Mucosa of gallbladder (tissue), 1 donor: ENCODE measurements around the gene GJB2. TPM values are rescaled to one million over a fixed set of nuclear protein-coding genes. Genes with fewer than 3 reads are reported as not detected.

Experiments
- DNase-seq: peaks from one replicate; pipeline ENCODE4 v3.0.0-alpha.2; 2020; ENCODE audit warnings: low spot score
- total RNA-seq: library from RNA; stranded (reverse); gene quantifications from one replicate; pipeline ENCODE4 v1.2.1, GENCODE V29; 2021
- donor health status: DM: no; HTN: no; CAD: no.

The GJB2 gene
- total RNA-seq, 1 donor from 2014 or later: 31.0 TPM

DNA sequence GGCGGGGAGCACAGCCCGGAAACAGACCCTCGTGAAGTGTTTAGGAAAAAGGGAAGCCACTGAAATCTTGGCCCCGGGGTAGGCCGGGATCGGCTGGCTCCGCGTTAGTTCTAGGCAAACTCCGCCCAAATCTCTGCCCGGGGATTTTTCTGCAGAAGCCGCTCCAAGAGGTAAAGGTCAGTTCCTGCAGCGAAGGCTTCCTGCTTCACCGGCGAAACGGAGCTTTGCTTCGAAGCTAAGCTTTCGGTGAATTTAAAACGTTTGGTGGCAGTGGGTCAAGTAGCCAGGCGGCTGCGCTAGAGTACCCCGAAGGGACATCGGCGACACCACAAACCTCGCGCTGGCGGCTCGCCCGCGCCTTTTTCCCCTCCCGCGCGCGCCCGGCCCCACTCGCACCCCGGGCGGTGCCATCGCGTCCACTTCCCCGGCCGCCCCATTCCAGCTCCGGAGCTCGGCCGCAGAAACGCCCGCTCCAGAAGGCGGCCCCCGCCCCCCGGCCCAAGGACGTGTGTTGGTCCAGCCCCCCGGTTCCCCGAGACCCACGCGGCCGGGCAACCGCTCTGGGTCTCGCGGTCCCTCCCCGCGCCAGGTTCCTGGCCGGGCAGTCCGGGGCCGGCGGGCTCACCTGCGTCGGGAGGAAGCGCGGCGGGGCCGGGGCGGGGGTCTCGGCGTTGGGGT is 441 bp downstream of the GJB2 start:
- DNase-seq: peak; percentile 37

DNA sequence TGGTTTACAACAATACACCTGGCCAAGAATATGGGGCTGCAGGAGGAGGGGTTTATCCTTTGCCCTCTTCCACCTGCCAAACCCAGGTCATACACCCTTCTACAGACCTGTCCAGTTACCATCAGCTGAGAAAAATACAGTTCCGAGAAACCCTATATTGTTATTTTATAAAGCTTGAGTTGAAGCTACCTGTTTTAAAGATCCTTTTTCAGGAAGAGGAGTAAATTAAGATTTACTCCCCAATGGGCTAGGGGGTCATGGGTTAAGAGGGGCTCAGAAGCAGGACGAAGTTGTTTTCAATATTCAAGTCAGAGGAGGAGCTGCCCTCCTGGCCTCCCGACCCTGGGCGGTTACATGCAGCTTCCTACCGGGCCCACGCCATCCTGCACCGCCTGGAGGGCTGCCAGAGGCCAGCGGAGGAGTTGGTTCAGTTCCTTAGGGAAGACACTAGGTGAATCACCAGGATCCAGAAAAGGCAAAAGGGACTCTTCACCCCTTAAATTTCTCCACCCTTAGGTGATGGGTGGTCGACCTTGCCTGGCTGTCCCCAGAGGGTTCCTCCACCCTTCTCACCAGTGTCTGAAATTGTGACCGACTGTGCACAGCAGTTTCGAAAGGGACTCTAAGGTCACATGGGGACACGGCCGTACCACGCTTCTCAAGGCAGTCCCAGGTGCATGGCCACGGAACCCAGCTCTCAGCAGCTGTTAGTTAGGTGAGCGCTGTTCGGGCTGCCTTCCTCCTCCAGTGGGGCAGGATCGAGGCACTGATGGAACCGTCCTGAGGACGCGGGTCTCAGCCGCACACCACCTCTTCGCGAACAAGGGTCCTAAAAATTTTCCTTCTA is 1.2 kb downstream of the GJB2 start:
- peak; percentile 51 for DNase-seq

DNA sequence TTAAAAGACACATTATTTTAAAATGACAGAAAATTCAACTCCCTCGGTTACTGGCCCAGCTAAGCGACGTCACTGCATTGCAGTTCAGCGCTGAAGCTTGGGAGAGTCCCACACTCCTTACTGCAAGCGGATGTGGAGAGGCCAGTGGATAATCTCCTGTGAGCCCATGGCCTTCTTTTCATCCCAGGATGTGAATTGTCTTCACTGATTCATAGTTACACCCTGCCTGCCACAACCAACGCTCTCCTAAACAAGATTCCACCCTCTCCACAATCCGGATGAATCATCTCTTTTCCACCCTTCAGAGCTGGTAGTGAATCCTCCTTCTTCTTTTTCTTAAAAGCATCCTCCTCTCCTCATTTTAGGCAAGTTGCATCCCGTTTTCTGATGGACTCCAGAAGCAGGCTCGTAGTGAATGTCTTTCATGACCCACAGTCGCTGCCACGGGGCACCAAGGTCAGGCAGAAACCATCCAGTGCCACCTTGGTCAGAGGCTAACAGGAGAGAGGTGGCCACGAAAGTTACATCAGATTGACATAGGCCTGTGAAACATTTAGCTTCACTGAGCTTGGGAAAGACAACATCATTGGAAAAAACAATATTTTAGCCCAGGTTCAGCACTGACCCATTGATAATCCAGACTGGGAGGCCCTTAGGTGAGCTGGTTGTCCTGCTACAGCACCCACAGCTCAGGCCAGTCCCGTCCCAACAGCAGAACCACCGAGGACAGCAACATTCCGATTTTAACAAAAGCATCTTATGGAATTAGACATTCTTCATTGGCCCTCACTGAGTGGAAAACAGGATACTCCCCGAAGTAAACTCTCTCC is 2.0 kb downstream of the GJB2 start:
- DNase-seq: no peak

DNA sequence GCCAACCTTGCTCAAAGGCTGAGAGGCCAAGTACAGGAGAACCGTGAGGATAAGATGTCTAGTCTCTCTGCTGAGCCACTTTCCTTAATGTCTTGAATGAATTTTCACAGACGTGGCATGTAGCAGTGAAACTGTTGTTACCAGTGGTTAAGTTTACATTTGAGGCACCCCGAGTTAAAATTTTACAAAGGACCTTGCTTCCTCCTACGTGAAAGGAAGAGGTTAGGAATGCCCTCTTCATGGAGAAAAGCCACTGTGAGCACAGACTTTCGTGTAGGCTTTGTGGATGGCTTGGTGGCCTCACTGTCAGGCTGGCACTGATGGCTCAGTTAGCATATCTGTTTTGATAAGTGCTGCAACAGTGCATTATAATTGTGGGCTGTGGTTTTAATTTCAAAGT is 2.7 kb downstream of the GJB2 start:
- no peak for DNase-seq

DNA sequence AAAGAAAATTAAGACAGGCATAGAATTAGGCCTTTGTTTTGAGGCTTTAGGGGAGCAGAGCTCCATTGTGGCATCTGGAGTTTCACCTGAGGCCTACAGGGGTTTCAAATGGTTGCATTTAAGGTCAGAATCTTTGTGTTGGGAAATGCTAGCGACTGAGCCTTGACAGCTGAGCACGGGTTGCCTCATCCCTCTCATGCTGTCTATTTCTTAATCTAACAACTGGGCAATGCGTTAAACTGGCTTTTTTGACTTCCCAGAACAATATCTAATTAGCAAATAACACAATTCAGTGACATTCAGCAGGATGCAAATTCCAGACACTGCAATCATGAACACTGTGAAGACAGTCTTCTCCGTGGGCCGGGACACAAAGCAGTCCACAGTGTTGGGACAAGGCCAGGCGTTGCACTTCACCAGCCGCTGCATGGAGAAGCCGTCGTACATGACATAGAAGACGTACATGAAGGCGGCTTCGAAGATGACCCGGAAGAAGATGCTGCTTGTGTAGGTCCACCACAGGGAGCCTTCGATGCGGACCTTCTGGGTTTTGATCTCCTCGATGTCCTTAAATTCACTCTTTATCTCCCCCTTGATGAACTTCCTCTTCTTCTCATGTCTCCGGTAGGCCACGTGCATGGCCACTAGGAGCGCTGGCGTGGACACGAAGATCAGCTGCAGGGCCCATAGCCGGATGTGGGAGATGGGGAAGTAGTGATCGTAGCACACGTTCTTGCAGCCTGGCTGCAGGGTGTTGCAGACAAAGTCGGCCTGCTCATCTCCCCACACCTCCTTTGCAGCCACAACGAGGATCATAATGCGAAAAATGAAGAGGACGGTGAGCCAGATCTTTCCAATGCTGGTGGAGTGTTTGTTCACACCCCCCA is 3.8 kb downstream of the GJB2 start:
- no peak for DNase-seq

DNA sequence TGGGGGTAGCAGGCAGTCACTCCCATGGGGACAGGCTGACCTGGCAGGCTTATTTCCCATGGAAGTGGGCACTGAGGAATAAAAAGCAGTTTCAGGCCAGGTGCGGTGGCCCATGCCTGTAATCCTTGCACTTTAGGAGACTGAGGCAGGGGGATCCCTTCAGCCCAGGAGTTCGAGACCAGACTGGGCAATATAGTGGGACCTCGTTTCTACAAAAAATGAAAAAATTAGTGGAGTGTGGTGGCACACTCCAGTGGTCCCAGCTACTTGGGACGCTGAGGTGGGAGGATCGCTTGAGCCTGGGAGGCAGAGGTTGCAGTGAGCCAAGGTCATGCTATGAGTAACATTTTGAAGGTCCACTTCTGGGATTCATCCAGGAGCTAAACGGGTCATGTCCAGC is 6.0 kb downstream of the GJB2 start:
- no peak for DNase-seq

DNA sequence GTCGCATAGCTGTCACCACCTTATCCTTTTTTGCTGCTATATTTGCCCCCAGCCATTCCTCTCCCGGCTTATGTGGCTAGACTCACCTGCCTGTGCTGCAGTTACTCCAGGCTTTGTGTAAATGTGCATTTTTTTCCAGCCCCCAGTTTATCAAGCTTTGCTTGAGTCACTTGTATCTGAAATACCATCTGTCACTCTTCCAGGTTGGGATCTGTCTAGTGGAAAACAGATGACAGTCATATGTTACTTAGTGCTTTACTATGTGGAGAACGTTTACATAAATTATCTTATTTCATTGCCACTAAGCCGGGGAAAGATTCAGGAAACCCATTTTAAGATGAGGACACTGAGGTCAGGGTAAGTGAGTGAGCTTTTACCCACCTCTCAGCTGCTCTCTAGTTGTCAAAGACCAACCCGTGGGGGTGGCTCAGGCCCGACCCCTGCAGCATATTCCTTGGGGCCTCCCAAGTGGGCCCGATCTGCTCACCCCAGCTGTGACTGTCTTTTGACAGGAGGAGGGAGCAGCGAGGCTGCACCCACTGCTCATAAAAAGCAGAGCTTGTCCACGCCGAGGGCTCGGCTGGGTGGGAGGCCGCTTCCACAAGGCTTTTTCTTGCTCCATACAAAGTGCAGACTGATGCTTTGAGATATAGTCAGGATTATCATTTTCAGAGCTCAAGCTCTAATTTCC is 7.2 kb downstream of the GJB2 start:
- DNase-seq: no peak

DNA sequence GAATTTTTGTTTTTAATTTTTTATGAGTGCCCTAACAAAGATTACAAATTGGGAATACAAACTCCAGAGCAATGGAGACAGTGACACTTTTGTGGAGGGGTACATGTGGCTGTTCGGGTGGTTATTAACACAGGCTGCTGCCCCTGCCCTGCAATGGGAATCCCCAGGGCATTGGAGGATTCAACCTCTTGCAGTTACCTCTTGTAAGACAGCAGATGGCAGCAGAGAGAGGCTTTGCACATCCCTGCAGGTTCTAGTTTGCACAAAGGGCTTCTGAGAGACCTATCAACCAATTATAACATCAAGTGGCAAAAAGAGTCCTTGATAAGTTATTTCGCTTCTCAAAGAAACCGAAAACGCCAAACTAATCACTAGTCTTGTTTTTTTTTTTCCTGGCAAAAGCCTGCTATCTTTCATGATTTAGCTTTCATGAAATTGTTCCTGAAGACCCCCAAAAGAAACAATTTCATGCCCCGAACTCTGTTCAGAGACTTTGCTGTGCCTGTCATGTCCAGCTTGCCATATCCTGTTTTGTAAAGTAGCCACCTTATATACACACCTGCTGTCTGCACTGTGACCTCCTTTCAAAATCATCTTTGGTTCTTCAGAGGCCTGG is 10.4 kb downstream of the GJB2 start:
- no peak for DNase-seq

DNA sequence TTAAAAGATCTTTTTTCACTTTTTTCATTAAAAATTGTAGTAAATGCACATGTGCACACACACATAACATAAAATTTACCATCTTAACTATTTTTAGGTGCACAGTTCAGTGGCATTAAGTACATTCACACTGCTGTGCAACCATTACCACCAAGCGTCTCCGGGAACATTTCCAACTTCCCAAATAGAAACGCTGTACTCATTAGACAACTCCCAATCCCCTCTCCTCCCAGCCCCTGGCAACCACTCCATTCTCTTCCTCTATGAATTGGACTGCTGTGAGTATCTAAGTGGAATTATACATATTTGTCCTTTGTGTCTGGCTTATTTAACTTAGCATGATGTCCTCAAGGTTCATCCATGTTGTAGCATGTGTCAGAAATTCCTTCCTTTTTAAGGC is 11.6 kb downstream of the GJB2 start:
- DNase-seq: no peak

DNA sequence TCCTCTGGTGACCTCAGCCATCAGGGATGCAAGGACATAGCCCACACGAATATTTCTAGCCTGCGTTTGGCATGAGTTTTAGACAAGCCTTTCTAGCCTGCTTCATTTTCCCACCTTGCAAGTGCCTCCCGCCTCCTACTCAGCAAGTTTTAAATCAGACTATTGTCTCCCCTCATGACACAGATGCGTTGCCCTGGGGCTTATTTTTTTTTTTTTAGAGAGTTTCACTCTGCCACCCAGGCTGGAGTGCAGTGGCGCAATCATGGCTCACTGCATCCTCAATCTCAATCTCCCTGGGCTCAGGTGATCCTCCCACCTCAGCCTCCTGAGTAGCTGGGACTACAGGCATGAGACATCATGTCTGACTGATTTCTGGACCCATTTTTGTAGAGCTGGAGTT is 14.6 kb downstream of the GJB2 start:
- no peak for DNase-seq

DNA sequence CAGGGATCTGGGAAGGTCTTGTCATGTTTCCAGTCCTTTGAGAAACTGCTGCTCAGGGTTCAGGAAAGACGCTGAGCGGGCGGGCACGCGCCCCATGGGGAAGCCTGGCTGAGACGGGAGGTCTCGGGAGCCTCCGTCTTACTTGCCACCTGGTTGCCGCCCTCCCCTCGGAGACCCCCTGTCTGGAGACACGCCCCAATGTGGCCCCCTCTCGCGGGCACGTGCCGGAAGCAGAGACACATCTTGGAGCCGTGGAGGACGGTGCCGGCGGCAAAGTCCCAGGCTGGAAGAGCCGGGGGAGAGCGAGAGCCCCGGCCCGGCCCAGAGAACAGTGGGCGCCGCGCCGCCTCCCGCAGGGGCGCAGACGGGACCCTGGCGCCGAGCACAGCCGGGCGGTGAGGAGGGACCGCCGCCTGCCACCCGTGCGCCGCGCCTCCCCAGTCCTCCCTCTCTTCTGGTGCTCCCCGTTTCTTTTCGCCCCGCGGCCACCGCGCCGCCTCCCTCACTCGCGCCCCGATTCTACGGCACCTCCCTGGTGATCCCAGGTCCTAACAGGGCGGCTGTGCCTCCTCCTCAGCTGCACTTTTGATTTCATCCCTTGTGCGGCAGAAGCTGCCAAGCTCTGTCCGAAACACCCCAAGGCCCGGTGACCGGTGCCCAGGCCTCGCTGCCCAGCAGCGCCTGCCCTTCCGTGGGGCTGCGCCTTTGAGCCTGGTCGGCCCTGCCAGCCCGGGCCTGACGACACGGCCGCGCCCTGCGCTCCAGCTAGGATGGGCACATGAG is 15.5 kb downstream of the GJB2 start:
- no peak for DNase-seq

DNA sequence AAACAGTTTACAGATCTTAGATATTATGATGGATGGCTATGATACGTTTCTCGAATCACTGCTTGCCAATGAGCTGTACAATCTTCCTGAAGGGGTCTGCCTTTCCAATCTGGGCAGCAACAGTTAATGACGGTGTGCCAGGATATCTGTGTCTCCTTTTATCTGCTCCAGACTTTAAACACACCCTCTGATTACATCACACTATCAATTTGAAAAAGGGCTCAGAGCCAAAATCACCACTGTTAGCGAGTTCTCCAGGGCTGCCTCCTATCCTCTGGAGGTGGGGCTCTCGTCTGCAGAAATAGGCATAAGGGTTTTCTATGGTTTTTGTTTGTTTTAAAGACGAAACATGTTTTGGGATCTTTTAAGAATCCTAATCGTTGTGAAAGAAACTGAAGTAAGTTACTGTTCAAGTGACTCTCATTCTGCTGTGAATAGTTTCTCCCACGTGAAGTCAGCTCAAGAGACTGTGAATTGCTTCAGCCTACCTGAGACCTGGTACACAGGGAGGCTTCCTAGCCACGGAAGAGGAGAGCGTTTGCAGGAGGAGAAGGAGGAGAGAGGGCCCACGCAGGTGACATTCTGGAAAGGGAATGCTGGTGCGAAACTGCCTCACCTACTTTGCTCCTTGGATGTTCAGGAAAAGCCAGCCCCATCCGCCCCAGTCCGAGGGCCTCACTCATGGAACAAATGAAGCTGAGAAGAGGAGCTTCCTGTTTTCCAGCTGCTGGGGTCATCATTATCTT is 16.7 kb downstream of the GJB2 start:
- no peak for DNase-seq

DNA sequence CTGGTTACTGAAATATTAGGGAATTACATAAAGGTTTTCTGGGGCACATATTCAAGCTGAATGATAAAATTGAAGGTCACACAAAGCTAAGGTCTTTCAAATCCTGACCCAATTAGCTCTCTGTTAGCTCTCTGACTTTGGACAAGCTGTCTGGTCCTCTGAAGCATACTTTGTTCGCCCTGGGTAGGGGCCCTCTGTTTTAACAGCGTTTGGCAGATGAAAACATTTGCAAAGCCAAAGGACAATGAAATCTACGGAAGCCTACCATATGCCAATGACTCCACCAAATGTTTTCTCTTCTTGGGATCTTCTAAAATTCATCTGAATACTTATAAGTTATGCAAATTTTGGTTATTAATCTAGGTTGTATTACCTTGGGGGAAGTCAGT is 17.3 kb downstream of the GJB2 start:
- DNase-seq: no peak

DNA sequence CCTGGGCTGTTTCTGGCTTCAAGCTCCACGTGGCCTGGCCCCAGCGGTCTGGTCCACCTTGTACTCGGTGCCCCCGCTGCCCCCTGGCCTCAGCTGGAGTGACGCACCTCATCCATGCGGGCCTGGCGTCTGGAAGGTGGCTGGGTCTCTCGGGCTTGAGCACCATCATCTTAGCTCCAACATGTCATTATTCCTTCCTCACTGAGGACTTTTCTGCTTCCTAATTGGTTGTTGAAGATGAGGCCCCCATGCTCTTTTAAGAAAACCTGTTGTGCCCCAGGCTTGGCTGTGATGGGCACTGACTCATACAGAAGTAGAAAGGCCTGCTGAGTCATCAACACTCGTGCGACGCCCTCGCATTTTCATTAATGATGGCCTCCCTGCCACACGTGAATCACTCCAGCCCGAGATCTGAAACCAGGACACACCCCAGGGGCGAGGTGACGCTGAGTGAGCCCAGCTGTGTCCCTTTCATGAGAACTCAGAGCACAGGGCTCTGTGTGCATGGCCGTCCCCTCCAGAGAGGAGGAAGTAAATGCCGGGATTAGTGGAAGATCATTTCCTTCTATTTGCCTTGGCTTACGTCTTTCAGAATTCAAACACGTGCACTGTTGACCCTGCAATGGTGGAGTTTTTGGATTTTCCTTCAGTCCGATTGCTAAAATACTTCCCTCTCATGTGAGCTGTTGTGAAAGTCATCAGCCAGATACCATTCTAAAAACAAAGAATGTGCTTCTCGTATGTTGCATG is 17.9 kb downstream of the GJB2 start:
- DNase-seq: peak; percentile 79

DNA sequence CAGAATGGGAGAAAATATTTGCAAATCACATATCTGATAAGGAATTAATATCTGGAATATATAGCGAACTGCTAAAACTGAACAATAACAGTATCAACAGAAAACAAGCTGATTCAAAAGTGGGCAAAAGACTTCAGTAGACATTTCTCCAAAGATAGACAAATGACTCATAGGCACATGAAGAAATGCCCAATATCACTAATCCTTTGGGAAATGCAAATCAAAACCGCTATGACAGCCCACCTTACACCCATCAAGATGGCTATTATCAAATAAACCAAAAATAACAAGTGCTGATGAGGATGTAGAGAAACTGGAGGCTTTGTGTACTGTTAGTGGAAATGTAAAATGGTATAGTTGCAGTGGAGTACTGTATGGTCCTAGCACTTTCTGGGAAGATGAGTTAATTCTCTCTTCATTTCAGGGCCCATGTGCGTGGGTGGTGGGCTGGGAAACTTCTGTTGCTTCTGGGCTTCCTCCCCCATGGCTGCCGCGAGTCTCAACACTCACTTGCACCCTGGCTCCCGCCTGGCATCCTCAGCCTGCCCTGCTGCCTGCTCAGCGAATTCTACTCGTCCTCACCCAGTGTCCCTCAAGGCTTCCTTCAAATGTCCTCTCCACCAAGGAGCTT is 19.5 kb downstream of the GJB2 start:
- no peak for DNase-seq

DNA sequence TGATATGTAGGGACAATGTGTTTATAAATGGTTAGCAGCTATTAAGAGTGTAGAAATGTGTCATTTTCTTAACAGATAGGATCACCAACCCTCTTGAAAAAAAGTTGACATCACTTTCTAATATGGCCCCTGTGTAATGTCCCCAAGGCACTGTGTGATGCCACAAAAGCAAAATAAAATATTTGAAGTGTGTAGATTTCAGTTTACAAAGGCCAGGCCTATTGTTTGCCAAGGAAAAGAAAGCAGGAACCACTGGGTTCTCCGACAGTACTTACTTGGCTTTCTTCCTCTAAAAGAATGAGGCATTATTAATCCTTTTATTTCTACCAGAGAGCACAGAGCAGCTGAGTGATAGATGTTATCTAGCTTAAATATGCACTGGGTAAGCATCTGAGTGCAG is 21.4 kb downstream of the GJB2 start:
- no peak for DNase-seq

DNA sequence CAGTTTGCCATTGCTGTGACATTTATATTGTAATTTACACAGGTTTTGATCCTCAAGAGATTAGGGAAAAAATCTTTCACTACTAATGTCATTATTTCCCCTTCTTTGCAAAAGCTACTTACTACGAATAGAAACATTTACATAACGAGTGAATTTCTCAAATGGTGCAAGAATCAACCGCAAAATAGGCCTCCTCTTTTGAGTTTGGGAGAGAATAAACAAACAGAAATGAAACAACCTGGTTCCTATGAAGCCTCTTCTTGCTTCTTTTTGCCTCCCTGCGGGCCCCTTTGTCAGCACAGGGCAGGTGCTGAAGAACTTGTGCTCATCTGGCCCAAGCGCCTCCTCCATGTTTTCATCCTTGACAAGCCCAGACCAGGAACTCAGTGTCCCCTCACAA is 21.8 kb downstream of the GJB2 start:
- DNase-seq: no peak

DNA sequence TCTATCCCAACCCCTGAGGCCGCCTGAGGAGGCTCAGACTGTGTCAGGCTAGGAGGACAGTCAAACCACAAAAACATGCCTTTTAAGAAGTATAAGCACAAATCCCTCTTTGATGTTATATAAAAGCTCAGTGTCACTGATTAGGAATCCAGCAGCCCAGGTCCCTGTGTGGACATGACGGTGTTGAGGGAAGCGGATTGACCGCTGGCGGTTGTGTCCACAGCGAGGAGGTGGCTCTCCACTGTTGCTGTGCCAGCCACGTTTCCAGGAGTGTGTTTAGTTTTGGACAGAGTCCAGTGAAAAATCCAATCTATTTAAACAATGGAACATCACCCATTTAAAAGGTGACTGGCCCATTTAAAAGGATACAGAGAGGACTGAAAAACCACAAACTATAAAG is 24.3 kb downstream of the GJB2 start:
- no peak for DNase-seq
